ENCODE results near the gene SLC35G6. TPM values are rescaled to one million over a fixed set of nuclear protein-coding genes. Genes with fewer than 3 reads are reported as not detected.

Gene SLC35G6
- total RNA-seq, 4 donors from 2014 or later, result not detected

DNA sequence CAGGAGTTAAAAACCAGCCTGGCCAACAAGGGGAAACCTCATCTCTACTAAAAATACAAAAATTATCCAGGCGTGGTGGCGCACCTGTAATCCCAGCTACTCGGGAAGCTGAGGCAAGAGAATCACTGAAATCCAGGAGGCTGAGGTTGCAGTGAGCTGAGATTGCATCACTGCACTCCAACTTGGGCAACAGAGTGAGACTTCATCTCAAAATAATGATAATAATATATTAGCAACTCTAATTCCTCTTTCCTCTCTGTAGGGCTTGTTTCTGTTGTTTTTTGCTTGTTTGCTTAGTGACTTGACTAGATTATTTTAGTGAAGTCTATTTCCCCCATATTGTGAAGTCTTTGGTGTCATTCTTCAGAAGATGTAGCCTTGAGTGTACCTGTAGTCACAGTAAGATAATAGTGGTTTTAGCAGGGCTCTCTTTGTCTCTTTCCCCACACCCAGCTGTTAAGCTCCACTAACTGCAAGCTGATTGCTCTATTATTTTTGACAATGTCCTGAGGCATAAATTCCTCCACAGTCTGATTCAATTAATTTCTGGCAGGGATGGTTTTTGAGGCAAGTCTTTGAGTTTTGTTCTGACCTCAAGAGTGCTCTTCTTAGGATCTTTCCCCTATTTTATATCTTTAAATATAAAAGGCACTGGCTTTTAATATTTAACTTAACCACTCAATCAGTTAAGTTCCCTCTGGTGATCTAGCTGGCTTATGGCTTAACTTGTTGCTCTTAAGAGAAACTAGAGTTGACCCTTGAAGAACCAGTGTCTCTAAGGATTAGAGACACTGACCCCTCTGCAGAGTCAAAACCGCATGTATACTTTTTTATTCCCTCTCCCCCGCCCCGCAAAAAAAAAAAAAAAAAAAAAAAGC lies 49.0 kb downstream of the SLC35G6 start:
- Histone ChIP-seq H3K27ac (no peak overlapping the region), H3K36me3 (no peaks in the 10 kb centered on the region), H3K27me3 (no peaks in the 10 kb centered on the region), H3K4me1 (no peaks in the 10 kb centered on the region), H3K9me3 (no peaks in the 10 kb centered on the region), H3K4me3 (no peak overlapping the region)
- DNase-seq (ENCODE audit: low spot score in 2 of 2), result no peak
- 86% methylated on average over 6 of the region's 6 CpGs for WGBS
- TF ChIP-seq EP300 (IDR thresholded peaks at IDR 0.05) (no peak), POLR2AphosphoS5 (IDR thresholded peaks at IDR 0.05) (no peak), POLR2A (IDR thresholded peaks at IDR 0.05) (no peak)
- TF ChIP-seq, protein P1, sequence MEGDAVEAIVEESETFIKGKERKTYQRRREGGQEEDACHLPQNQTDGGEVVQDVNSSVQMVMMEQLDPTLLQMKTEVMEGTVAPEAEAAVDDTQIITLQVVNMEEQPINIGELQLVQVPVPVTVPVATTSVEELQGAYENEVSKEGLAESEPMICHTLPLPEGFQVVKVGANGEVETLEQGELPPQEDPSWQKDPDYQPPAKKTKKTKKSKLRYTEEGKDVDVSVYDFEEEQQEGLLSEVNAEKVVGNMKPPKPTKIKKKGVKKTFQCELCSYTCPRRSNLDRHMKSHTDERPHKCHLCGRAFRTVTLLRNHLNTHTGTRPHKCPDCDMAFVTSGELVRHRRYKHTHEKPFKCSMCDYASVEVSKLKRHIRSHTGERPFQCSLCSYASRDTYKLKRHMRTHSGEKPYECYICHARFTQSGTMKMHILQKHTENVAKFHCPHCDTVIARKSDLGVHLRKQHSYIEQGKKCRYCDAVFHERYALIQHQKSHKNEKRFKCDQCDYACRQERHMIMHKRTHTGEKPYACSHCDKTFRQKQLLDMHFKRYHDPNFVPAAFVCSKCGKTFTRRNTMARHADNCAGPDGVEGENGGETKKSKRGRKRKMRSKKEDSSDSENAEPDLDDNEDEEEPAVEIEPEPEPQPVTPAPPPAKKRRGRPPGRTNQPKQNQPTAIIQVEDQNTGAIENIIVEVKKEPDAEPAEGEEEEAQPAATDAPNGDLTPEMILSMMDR (IDR thresholded peaks at IDR 0.05), result no peak

Other genes with a start within 250 kb of the SLC35G6 start
- gene DVL2, start 246.9 kb upstream of the SLC35G6 start, total RNA-seq, result 10 to 100 TPM; 53.2 to 78.1 (median 55.5) TPM
- gene PHF23, start 242.0 kb upstream of the SLC35G6 start, total RNA-seq, result 10 to 100 TPM; 19.0 to 35.0 (median 29.1) TPM
- gene GABARAP, start 239.0 kb upstream of the SLC35G6 start, total RNA-seq, result 100 to 1,000 TPM; 446 to 840 (median 533) TPM
- gene CTDNEP1, start 229.7 kb upstream of the SLC35G6 start, total RNA-seq, result 10 to 100 TPM; 54.7 to 80.6 (median 72.1) TPM
- gene ELP5, start 229.2 kb upstream of the SLC35G6 start, total RNA-seq, result 10 to 100 TPM; 13.6 to 29.7 (median 20.3) TPM
- gene CLDN7, start 219.0 kb upstream of the SLC35G6 start, total RNA-seq, result 10 to 100 TPM in 2 of 4 donors, 1 to 10 TPM in 2; 7.7 to 14.5 (median 11.0) TPM
- gene SLC2A4, start 199.7 kb upstream of the SLC35G6 start, total RNA-seq, result 10 to 100 TPM in 2 of 4 donors, 1 to 10 TPM in 2; 2.4 to 19.4 (median 10.8) TPM
- gene YBX2, start 186.8 kb upstream of the SLC35G6 start, total RNA-seq, result 1 to 10 TPM; 1.9 to 9.7 (median 4.0) TPM
- gene EIF5A, start 173.8 kb upstream of the SLC35G6 start, total RNA-seq, result 100 to 1,000 TPM; 172 to 314 (median 239) TPM
- 100 to 1,000 TPM in 1 of 4 donors, 10 to 100 TPM in 3; 77.4 to 123 (median 87.0) TPM for gene GPS2, start 166.1 kb upstream of the SLC35G6 start, total RNA-seq
- gene NEURL4, start 152.1 kb upstream of the SLC35G6 start, total RNA-seq, result 10 to 100 TPM; 11.7 to 51.3 (median 20.6) TPM
- 10 to 100 TPM in 1 of 4 donors, 1 to 10 TPM in 2, under 1 TPM in 1; 0.70 to 12.4 (median 4.5) TPM for gene ACAP1, start 144.9 kb upstream of the SLC35G6 start, total RNA-seq
- 10 to 100 TPM in 3 of 4 donors, 1 to 10 TPM in 1; 9.1 to 50.1 (median 32.4) TPM for gene KCTD11, start 129.3 kb upstream of the SLC35G6 start, total RNA-seq
- under 1 TPM in 1 of 4 donors, not detected in 3; 0.44 TPM for gene TMEM95, start 126.3 kb upstream of the SLC35G6 start, total RNA-seq
- 10 to 100 TPM; 15.3 to 42.9 (median 20.7) TPM for gene TNK1, start 100.4 kb upstream of the SLC35G6 start, total RNA-seq
- 10 to 100 TPM; 21.6 to 55.3 (median 40.7) TPM for gene PLSCR3, start 86.9 kb upstream of the SLC35G6 start, total RNA-seq
- gene TMEM256, start 77.3 kb upstream of the SLC35G6 start, total RNA-seq, result 100 to 1,000 TPM in 2 of 4 donors, 10 to 100 TPM in 2; 53.5 to 128 (median 89.6) TPM
- gene NLGN2, start 73.6 kb upstream of the SLC35G6 start, total RNA-seq, result 10 to 100 TPM in 1 of 4 donors, 1 to 10 TPM in 3; 5.9 to 17.9 (median 8.1) TPM
- not detected for gene SPEM1, start 61.1 kb upstream of the SLC35G6 start, total RNA-seq
- not detected for gene SPEM2, start 55.8 kb upstream of the SLC35G6 start, total RNA-seq
- gene SPEM3, start 52.6 kb upstream of the SLC35G6 start, total RNA-seq, result not detected
- gene TMEM102, start 46.0 kb upstream of the SLC35G6 start, total RNA-seq, result 10 to 100 TPM; 18.7 to 24.5 (median 19.5) TPM
- gene FGF11, start 41.9 kb upstream of the SLC35G6 start, total RNA-seq, result 10 to 100 TPM; 10.3 to 28.5 (median 12.5) TPM
- 10 to 100 TPM in 2 of 4 donors, 1 to 10 TPM in 2; 7.3 to 11.3 (median 9.7) TPM for gene CHRNB1, start 36.4 kb upstream of the SLC35G6 start, total RNA-seq
- gene ZBTB4, start 1.8 kb upstream of the SLC35G6 start, total RNA-seq, result 10 to 100 TPM; 36.1 to 65.7 (median 45.3) TPM
- gene POLR2A, start 2.9 kb downstream of the SLC35G6 start, total RNA-seq, result 100 to 1,000 TPM; 104 to 194 (median 140) TPM
- 10 to 100 TPM; 12.7 to 28.4 (median 18.0) TPM for gene TNFSF12, start 67.6 kb downstream of the SLC35G6 start, total RNA-seq
- 10 to 100 TPM in 3 of 4 donors, 1 to 10 TPM in 1; 9.6 to 26.6 (median 15.5) TPM for gene TNFSF13, start 77.3 kb downstream of the SLC35G6 start, total RNA-seq
- gene SENP3, start 80.5 kb downstream of the SLC35G6 start, total RNA-seq, result 10 to 100 TPM; 40.2 to 53.5 (median 51.6) TPM
- gene CD68, start 98.2 kb downstream of the SLC35G6 start, total RNA-seq, result 10 to 100 TPM in 1 of 4 donors, 1 to 10 TPM in 3; 5.0 to 13.2 (median 9.6) TPM
- gene MPDU1, start 102.4 kb downstream of the SLC35G6 start, total RNA-seq, result 100 to 1,000 TPM in 1 of 4 donors, 10 to 100 TPM in 3; 54.3 to 104 (median 86.3) TPM
- 100 to 1,000 TPM in 2 of 4 donors, 10 to 100 TPM in 2; 68.0 to 140 (median 102) TPM for gene SOX15, start 108.6 kb downstream of the SLC35G6 start, total RNA-seq
- 10 to 100 TPM; 21.0 to 25.6 (median 22.5) TPM for gene FXR2, start 133.5 kb downstream of the SLC35G6 start, total RNA-seq
- 10 to 100 TPM; 28.7 to 58.8 (median 39.9) TPM for gene SAT2, start 146.4 kb downstream of the SLC35G6 start, total RNA-seq
- gene SHBG, start 148.7 kb downstream of the SLC35G6 start, total RNA-seq, result not detected
- 1 to 10 TPM in 1 of 4 donors, under 1 TPM in 3; 0.49 to 4.2 (median 0.74) TPM for gene ATP1B2, start 169.5 kb downstream of the SLC35G6 start, total RNA-seq
- gene TP53, start 206.0 kb downstream of the SLC35G6 start, total RNA-seq, result 10 to 100 TPM; 37.2 to 77.2 (median 65.2) TPM
- gene WRAP53, start 207.0 kb downstream of the SLC35G6 start, total RNA-seq, result 1 to 10 TPM; 3.9 to 7.6 (median 5.5) TPM
- 1 to 10 TPM; 6.2 to 9.2 (median 9.0) TPM for gene EFNB3, start 223.8 kb downstream of the SLC35G6 start, total RNA-seq
- under 1 TPM in 2 of 4 donors, not detected in 2; 0.08 to 0.19 TPM for gene DNAH2, start 236.3 kb downstream of the SLC35G6 start, total RNA-seq